ENCODE measurements around the gene METTL4. TPM values are rescaled to one million over a fixed set of nuclear protein-coding genes. Genes with fewer than 3 reads are reported as not detected.

METTL4 gene
- total RNA-seq, 1 donor from 2014 or later, result 9.8 TPM

DNA sequence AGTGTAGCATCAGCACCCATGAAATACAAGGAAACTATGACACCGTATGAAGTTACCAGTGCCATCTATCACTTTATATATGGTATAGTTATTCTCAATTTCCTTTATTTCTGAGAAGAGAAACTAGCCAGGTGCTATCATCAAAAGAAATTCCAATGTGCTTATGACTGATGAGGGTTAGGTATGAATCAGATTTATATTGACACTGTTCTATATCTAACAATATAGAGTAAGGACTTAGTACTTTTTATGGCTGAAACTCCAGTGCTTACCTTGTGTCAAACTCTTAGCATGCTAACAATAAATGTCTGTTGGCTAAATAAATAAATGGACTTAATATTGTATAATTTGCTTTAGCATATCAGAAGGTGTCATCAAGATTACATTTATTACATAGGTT is 6.9 kb downstream of the METTL4 start:
- no peak overlapping the region for H3K27ac Mint-ChIP-seq
- no peak for DNase-seq (ENCODE audit: extremely low spot score, unreplicated experiment)
- TF ChIP-seq, protein P1, sequence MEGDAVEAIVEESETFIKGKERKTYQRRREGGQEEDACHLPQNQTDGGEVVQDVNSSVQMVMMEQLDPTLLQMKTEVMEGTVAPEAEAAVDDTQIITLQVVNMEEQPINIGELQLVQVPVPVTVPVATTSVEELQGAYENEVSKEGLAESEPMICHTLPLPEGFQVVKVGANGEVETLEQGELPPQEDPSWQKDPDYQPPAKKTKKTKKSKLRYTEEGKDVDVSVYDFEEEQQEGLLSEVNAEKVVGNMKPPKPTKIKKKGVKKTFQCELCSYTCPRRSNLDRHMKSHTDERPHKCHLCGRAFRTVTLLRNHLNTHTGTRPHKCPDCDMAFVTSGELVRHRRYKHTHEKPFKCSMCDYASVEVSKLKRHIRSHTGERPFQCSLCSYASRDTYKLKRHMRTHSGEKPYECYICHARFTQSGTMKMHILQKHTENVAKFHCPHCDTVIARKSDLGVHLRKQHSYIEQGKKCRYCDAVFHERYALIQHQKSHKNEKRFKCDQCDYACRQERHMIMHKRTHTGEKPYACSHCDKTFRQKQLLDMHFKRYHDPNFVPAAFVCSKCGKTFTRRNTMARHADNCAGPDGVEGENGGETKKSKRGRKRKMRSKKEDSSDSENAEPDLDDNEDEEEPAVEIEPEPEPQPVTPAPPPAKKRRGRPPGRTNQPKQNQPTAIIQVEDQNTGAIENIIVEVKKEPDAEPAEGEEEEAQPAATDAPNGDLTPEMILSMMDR (conservative IDR thresholded peaks at IDR 0.05), result no peak
- H3K4me1 Mint-ChIP-seq (ENCODE audit: unreplicated experiment), result peaks cover 7% of the 10 kb centered on the region
- peaks cover 8% of the 10 kb centered on the region for H3K36me3 Mint-ChIP-seq
- H3K9me3 Mint-ChIP-seq, result no peaks in the 10 kb centered on the region
- no peak overlapping the region for H3K4me3 Mint-ChIP-seq
- no peaks in the 10 kb centered on the region for H3K27me3 Mint-ChIP-seq

DNA sequence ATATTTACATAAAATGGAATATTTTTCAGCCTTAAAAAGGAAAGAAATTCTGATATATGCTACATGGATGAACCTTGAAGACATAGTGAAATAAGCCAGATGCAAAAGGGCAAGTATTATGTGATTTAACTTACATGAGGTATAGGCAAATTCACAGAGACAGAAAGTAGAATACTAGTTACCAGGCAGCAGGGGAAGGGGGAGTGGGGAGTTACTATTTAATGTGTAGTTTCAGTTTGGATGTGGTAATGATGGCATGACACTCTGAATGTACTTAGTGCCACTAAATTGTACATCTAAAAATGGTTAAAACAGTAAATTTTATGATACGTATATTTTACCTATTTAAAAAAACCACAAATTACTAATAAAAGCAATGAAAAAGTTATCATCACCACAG is 12.1 kb downstream of the METTL4 start:
- Mint-ChIP-seq H3K9me3 (no peaks in the 10 kb centered on the region), H3K4me1 (ENCODE audit: unreplicated experiment) (no peaks in the 10 kb centered on the region)

DNA sequence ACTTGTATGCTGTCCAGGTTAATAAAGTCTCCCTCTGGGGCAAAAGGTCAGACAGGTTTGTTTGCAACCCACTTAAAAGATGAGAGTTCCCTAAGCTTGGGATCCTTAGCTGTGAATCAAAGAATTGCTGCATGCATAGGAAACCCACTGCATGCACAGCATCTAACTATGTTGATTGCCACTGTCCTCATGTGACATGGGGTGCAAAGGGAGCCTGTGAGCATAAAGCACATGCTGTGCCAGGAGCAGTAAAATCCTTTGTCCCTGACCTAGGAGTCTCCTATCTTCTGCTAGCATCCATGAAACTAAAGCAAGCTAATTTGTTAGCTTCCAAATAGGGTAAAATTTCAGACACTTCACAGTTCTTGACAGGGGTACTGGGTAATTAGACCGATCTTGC is 13.8 kb downstream of the METTL4 start:
- H3K27me3 Mint-ChIP-seq, result no peaks in the 10 kb centered on the region
- peaks cover 6% of the 10 kb centered on the region for H3K36me3 Mint-ChIP-seq
- TF ChIP-seq, protein P1 (conservative IDR thresholded peaks at IDR 0.05), result no peak
- H3K27ac Mint-ChIP-seq, result no peak overlapping the region
- no peak overlapping the region for H3K4me3 Mint-ChIP-seq
- no peak for DNase-seq (ENCODE audit: extremely low spot score, unreplicated experiment)
- H3K4me1 Mint-ChIP-seq (ENCODE audit: unreplicated experiment), result no peaks in the 10 kb centered on the region
- H3K9me3 Mint-ChIP-seq, result no peaks in the 10 kb centered on the region

More for the DNA sequence above, 12.1 kb downstream of the METTL4 start:
- H3K4me3 Mint-ChIP-seq, result no peak overlapping the region
- H3K36me3 Mint-ChIP-seq, result peaks cover 6% of the 10 kb centered on the region
- no peaks in the 10 kb centered on the region for H3K27me3 Mint-ChIP-seq
- H3K27ac Mint-ChIP-seq, result no peak overlapping the region
- no peak for DNase-seq (ENCODE audit: extremely low spot score, unreplicated experiment)
- TF ChIP-seq, protein P1 (conservative IDR thresholded peaks at IDR 0.05), result no peak

DNA sequence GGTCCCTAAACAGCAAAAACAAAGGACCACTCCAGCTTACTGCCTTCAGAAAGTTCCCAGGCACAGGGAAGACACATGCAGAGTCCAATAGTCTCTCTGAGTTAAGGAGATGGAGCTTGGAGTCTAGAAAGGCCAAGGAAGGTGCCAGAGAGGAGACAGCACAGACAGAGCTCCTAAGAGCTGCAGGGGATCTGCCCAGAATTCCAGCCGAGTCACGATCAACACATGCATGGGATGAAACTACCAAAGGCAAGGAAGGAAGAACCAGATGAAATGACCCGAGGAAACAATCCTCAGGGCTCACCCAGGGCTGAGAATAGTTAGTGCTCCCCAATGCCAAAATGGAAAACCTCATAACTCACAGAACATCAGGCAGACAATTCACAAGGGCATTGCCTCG is 15.4 kb downstream of the METTL4 start:
- H3K9me3 Mint-ChIP-seq, result no peaks in the 10 kb centered on the region
- TF ChIP-seq, protein P1 (conservative IDR thresholded peaks at IDR 0.05), result no peak
- no peak for DNase-seq (ENCODE audit: extremely low spot score, unreplicated experiment)
- no peaks in the 10 kb centered on the region for H3K27me3 Mint-ChIP-seq
- H3K36me3 Mint-ChIP-seq, result peaks cover 11% of the 10 kb centered on the region
- H3K4me1 Mint-ChIP-seq (ENCODE audit: unreplicated experiment), result no peaks in the 10 kb centered on the region
- no peak overlapping the region for H3K27ac Mint-ChIP-seq
- no peak overlapping the region for H3K4me3 Mint-ChIP-seq

DNA sequence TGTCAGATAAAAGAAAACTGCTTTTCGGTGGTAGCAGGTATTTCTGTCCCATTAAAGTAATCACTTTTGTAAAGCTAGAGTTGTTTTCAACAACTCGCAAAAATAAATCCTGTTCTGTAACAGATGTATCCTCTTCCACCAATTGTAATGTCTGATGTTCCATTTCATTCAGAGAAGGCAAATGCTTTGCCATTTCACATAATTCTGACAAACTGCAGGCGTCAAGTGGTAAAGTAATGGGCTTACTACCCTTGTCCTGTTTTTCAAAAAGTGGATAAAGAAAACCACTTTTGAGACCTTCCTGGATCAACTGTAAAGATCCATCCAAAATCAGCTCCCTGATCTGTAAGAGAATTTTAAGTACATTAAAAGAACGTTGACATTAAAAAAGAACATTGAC is 16.6 kb downstream of the METTL4 start:
- no peak overlapping the region for H3K4me3 Mint-ChIP-seq
- H3K27ac Mint-ChIP-seq, result no peak overlapping the region
- TF ChIP-seq, protein P1 (conservative IDR thresholded peaks at IDR 0.05), result no peak
- no peak for DNase-seq (ENCODE audit: extremely low spot score, unreplicated experiment)
- peaks cover 11% of the 10 kb centered on the region for H3K36me3 Mint-ChIP-seq
- H3K27me3 Mint-ChIP-seq, result no peaks in the 10 kb centered on the region
- H3K9me3 Mint-ChIP-seq, result no peaks in the 10 kb centered on the region
- H3K4me1 Mint-ChIP-seq (ENCODE audit: unreplicated experiment), result no peaks in the 10 kb centered on the region

DNA sequence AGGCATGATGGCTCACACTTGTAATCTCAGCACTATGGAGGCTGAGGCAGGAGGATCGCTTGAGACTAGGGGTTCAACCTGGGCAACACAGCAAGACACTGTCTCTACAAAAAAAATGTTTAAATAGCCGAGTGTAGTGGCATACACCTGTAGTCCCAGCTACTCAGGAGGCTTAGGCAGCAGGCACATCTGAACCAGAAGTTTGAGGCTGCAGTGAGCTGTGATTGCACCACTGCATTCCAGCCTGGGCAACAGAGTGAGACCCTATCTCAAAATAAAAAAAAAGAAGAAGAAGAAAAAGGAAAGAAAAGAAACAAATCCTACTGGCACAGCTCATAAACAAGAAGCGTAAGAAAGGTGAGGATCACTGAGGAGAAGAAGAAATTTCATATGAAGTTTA is 19.9 kb downstream of the METTL4 start:
- no peaks in the 10 kb centered on the region for H3K4me1 Mint-ChIP-seq (ENCODE audit: unreplicated experiment)
- H3K27ac Mint-ChIP-seq, result no peak overlapping the region
- no peak overlapping the region for H3K4me3 Mint-ChIP-seq
- TF ChIP-seq, protein P1 (conservative IDR thresholded peaks at IDR 0.05), result no peak
- H3K27me3 Mint-ChIP-seq, result no peaks in the 10 kb centered on the region
- H3K9me3 Mint-ChIP-seq, result no peaks in the 10 kb centered on the region
- H3K36me3 Mint-ChIP-seq, result peaks cover 11% of the 10 kb centered on the region
- DNase-seq (ENCODE audit: extremely low spot score, unreplicated experiment), result no peak

Measured in type B pancreatic cell (in vitro differentiated cells).